ENCODE data around the gene DNASE1L1.

The DNASE1L1 gene, protein sequence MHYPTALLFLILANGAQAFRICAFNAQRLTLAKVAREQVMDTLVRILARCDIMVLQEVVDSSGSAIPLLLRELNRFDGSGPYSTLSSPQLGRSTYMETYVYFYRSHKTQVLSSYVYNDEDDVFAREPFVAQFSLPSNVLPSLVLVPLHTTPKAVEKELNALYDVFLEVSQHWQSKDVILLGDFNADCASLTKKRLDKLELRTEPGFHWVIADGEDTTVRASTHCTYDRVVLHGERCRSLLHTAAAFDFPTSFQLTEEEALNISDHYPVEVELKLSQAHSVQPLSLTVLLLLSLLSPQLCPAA

DNA sequence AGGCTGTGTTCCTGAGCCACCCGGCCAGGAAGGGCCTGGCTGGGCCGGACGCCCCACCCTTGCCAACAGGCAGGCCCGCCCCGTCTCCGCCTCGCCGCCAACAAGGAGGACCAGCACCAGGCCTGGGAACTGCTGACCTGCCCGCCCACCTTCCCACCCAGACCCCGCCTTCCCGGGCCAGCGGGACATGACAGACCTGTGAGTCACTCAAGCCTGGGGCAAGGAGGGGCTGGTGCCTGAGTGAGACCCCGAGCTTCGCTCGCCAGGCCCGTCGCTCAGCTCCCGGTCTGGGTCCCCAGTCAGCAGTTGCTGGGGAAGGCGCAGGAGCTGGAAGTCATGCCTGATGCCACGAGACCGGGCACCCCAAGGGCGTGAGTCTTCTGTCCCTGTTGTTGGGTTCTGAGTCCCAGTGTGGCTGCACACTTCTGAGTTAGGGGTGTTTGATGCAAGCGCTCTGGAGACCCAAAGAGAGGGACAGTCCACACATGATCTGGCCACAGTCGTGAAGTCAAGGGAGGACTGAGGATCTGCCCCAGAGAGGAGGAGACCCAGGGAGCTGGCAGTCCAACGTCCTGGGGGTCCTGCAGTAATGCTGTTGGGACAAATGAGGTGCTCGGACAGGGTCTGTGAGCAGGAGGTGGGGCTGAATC, at the start of gene DNASE1L1:
Gene DNASE1L1, minus strand, starts transcription at position 33 of the 650 bp plus-strand sequence. CDS start 3,686 bp downstream, outside the sequence.
- ATAC-seq: no peak

DNA sequence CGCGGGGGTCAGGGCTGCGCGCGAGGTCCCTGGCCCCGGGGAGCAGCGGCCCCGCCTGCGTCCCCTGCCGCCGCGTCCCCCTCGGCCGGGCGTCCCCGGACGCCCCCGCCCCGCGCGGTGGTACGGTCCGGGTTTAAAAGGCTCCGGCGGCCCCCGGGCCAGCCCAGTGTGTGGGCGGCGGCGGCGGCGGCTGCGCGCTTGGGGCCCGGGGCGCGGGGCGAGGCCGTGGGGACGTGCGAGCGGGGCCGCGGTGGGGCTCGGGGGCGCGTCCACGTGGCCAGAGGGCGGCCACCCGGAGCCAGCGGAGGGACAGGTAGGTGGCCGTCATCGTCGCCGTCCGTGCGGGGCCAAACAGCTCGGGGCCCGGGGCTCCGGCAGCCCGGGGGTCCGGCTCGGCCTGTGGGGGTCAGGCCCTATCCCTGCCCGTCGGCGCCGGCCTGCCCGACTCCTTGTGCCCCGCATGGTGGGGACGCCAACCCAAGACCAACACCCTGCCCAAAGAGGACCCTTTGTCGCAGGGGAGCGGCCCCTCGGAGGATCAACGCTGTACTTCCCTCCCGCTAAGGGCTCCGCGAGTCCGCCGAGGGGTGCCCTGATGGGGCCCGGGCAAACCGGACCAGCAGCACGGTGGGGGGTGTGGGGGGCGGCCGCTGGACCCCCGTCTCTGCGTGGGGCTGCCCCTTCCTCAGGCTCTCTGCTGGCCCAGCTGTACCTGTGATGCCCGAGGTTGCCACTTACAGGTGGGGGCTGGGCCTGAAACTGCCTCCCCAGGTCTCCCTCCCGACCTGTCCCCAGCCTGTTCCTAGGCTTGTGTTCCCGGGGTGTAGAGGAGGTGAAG, 49.3 kb upstream of the DNASE1L1 start, which contains the start of gene PLXNA3:
Gene PLXNA3, plus strand, starts transcription at position 166 of the 838 bp plus-strand sequence. CDS start 1,903 bp downstream, outside the sequence.
- ATAC-seq: peak; percentile 81

DNA sequence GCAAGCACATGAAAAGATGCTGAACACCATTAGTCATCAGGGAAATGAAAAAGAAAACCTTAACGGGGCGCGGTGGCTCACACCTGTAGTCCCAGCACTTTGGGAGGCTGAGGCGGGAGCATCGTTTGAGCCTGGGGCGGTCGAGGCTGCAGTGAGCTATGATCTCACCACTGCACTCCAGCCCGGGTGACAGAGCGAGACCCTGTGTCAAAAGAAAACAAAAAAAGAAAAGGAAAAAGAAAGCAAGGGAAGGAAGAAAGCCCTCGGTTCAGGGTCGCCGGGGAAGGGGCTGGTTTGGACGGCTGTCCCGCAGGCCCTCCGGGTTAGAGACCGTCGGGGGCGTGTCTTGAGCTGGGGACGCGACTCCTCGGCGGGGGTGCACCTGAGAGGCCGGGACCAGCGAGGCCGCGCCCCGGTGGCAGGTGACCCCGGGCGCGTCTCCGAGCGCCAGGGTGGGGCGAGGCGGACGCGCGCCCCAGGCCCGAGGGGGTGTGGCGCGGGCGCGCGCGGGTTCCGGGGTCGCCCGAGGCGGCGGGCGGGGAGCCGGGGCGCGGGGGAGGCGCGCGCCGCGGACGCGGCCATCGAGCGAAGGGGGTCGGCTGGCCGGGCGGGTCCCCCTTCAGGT, 48.5 kb upstream of the DNASE1L1 start:
- peak; percentile 56 to 67 for ATAC-seq

DNA sequence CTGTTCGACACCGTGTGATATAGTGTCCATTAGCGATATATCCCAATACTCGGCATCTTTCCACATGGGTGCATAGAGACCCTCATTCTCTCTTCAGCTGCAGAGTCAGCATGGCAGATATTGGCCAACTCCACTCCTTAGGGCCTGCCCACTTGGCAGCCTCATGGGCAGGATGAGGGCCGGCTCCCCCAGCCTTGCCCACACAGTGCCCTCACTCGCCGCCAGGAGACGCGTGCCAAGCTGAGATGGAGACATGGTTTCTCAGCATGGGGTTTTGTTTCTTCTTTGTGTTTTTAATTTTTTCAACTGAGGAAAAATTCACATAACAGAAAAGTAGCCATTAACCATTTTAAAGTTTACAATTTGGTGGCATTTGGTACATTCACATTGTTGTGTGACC, 43.8 kb upstream of the DNASE1L1 start:
- ATAC-seq: no peak

DNA sequence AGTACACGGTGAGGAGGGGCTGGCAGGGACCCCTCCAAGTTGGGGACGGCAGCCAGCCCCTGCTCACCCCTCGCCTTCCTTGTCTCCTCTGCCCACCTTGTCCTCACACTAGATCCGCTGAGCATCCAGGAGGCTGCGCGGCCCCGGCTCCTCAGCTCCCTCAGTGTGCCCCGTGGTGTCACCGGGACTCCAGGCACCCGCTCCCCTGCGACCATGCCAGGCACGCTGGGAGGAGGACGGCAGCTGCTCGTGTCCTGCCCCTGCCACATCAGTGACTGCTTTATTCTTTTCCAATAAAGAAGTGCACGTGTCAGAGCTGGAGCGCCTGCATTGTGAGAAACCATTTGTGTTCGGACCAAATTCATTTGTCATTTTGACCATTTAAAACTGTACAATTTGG, 41.3 kb upstream of the DNASE1L1 start:
- no peak for ATAC-seq

DNA sequence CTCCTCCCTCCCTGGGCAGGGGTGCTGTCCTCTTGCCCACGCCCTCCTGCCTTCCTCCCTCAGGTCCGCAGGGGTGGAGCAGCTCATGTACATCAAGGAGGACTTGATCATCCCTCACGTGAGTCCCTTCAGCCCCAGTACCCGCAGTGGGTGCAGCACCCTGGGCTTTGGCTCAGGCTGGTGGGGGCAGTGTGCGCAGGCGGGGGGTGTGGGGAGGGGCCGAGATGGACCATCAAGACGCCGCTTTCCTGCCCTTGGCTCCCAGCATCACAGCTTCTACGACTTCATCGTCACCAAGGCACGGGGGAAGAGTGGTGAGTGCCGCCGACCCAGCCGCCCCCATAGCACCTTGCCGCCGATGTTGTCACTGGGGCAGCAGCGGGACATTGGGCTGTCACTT, 40.6 kb upstream of the DNASE1L1 start:
- no peak for ATAC-seq

DNA sequence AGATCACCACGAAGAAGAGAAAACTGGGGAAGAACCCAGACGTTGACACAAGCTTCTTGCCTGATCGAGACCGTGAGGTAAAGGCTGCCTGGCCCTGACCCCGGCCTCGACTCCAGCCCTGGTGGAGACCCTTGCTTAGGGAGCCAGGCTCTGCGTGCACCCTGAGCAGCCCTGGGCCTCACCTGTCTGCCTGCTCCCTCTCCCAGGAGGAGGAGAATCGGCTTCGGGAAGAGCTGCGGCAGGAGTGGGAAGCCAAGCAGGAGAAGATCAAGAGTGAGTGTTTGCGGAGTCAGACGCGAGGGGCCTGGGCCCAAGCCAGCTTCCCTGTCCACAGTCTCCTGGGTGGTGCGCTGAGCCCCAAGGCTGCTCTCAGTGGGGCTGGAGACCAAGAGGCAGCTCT, 39.4 kb upstream of the DNASE1L1 start:
- ATAC-seq: no peak

DNA sequence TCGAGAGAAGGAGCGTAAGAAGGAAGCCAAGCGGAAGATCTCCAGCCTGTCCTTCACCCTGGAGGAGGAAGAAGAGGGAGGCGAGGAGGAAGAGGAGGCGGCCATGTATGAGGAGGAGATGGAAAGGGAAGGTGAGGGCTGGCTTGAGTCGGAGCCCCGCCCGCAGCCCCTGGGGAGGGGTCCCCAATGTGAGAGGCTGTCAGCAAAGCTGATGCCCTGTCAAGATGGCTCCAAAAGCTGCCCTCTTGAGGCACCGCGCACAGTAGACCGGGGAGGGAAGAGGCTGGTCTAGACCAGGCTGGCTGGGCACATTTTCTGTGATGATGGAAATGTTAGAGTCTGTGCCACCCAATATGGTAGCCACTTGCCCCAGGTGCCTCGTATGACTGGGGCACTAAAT, 37.4 kb upstream of the DNASE1L1 start:
- no peak for ATAC-seq

DNA sequence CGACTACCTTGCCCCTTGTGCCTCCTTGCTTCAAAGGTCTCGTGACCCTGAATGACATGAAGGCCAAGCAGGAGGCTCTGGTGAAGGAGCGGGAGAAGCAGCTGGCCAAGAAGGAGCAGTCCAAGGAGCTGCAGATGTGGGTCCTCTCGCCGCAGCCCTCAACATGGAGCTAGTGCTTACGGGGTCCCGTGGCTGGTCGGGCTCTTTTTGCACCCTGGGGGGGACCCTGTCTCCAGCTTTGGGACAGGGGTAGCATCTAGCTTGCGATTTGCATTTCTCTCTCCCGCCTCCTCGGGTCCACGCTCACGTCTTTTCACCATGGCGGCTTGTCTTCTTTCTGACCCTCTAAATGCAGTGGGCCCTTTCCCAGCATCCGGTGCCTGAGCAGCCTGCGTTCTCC, 36.7 kb upstream of the DNASE1L1 start:
- ATAC-seq: no peak

DNA sequence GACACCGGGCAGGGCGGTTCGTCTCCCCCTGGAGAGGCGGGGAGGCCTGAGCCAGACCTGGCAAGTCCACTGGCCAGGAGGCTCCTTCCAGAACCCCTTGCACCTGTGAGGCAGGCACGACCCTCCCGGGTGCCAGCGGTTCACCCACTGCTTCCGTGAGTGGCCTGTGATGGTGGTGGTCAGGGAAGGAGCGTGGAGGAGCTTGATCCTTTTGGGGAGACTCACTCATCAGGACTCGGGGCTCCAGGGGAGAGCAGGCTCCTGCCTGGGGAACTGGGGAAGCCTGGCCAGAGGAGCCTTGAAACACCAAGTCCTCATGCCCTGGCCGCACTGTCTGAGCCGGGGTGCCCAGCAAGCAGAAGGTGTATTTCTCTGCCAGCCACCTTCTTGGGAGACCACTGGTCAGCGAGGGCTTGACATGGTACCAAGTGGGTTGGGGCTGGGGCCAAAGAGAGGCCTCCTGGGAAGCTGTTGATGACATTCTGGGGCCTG, 35.7 kb upstream of the DNASE1L1 start:
- ATAC-seq: no peak

DNA sequence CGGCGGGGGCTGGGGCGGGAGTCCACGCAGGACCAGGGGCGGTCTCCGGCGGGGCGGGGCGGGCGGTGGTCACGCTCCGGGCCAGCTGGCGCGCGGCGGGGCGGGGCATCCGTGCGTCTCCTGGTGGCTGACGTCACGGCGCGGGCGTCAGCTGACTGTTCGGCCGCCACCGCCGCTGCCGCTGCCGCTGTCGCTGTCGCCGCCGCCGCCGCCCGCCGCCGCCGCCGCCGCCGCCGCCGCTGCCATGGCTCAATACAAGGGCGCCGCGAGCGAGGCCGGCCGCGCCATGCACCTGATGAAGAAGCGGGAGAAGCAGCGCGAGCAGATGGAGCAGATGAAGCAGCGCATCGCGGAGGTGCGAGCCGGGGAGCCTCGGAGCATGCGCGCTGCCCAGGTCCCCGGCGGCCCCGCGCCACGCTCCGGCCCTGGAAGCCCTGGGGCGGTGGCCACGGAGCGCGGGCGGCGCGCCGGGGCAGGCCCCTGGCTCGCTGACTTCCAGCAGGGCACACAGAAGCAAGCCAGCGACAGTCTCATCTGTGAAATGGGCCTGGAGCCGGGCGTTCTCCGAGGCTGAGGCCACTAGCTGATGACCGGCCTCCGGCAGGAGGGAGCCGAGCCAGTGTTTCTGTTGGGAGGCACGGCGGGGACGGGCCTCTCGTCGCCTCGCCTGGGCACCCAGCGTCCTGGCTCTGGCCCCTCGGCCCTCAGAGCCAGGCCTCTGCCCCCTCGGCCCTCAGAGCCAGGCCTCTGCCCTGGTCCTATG, 35.1 kb upstream of the DNASE1L1 start, which contains the start of gene FAM50A:
Gene FAM50A, plus strand, starts transcription at position 150 of the 763 bp plus-strand sequence. Its CDS starts 95 bp downstream, at position 245.
- ATAC-seq: peak; percentile 83 to 90

DNA sequence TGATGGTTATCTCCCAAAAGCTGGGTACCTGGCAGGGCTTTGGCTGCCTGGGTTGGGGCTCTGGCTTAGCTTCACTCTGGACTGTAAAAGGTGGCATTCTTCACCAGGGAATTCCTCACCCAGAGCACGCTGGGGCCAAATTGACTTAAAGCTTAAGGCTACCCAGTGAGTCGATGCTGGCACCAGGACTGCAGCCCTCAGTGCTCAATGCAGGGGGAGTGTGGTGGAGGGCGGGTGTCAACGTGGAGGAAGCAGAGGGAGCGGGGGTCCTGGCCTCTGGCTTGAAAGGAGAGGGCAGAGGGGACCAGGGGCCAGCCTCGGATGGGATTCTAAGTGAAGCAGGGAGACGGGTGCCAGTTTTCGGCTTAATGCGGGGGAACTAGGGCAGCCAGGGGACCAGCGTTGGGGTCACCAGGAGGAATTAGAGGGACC, 34.4 kb upstream of the DNASE1L1 start:
- ATAC-seq: peak in 1 of 2 donors; percentile 12

DNA sequence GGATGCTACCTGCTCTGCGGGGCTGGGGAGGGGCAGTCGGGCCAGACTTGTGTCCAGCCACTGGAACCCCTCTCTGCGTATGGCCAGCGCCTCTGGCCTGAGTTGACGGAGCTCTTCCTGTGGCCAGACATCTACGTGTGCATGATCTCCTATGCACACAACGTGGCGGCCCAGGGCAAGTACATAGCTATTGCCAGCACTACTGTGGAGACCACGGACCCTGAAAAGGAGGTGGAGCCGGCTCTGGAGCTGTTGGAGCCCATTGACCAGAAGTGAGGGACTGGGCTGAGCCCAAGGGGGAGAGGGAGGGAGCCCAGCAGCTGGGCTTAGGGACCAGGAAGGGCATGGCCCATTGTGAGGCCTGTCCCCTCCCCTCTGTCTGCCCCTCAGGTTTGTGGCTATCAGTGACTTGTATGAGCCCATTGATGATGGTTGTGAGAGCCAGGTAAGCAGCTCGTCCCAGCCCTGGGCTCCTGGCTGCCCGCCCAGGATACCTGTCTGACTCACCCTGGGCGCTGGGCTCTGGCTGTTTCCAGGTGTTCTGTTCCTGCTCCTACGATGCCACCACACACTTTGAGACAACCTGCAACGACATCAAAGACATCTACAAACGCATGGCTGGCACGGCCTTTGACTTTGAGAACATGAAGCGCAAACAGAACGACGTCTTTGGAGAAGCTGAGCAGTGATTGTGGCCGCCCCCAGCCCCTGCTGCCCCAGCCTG, 33.1 kb upstream of the DNASE1L1 start:
- no peak for ATAC-seq

DNA sequence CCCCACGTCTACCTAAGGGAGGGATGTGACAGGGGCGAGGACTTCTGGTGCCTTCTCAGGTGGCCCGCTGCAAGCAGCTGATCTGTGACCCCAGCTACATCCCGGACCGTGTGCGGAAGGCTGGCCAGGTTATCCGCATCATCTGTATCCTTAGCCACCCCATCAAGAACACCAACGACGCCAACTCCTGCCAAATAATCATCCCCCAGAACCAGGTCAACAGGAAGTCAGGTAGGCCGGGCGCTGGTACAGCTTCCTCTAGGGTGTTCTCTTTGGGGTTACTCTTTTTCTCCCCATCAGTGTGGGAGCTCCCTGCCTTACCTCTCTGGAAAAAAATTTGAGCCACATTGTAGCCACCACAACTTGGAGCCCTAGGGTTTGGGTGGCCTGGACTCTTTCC, 32.5 kb upstream of the DNASE1L1 start:
- no peak for ATAC-seq

DNA sequence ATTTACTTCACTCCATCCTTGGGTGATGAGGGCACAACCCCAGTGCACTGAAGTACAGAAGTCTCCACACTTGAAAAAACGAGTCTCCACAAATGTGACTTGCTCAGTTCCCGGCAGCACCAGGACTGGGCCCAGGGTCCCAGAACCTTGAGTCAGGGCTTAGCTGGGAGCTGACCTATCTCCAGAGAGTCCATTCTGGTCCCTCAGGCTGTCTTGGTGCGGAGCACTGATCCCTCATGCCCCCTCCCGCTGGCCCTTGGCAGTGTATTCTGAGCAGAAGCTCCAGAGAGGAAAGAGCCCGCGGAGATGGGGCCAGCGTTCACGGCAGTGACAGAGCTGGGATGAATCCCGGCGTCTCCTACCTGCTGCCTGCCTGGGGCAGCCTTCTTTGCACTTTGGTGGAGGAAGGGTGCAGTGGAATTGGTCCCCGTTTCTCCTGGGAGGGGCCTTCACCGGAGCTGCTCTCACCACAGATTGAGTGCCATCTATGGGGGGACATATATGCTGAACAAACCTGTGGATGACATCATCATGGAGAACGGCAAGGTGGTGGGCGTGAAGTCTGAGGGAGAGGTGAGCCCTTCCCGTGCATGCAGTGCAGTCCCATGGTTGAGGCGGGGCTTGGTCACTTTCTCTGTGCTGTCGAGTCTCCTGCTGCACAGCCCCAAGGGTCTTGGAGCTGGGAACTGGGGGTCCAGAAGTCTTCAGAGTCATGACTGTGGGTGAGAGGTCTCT, 31.7 kb upstream of the DNASE1L1 start:
- no peak for ATAC-seq

DNA sequence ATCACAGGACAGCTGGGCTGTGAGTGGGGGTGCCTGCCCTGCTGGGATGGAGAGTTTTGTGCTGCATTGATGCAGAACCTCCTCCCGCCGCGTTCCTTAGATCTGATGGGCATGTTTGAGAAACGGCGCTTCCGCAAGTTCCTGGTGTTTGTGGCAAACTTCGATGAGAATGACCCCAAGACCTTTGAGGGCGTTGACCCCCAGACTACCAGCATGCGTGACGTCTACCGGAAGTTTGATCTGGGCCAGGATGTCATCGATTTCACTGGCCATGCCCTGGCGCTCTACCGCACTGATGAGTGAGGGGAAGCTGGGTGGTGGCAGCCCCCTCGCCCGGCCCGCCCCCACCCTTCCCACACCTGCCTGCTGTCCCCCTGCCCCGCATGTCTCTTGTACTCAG, 30.8 kb upstream of the DNASE1L1 start:
- ATAC-seq: no peak

DNA sequence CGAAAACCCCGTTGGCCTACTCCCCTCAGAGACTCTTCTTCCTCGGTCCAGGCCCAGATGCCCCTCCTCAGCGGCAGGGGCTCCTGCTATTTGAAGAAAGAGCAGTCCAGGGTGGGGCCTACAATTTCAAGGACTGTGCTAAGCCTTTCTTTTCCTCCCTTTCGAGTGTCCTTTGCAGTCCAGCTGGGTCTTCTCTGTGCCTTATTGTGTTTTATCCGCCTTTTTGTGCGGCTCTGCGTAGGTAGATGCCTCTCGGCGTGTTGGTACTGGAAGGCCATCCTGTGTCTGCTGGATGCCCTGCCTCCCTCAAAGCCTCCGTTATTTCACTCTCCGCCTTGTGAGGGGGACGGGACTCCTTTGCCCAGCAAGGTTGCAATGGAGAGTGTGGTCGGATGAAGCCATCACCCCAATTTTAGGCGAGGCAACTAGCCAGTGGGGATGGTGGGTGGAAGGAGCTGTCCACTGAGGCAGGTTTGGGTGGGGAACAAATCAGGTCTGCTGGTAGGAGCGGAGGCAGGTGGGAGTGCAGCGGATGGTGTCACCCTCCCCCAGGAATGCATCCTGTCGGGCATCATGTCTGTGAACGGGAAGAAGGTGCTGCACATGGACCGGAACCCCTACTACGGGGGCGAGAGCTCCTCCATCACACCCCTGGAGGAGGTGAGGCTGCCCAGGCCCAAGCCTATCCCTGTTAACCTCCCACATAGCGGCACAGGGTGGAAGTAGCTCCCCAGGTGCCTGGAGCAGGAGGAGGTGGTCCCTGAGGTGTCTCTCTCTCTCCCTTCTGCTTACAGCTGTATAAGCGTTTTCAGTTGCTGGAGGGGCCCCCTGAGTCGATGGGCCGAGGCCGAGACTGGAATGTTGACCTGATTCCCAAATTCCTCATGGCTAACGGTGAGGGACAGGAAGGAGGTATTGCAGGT, 29.2 kb upstream of the DNASE1L1 start:
- no peak for ATAC-seq

DNA sequence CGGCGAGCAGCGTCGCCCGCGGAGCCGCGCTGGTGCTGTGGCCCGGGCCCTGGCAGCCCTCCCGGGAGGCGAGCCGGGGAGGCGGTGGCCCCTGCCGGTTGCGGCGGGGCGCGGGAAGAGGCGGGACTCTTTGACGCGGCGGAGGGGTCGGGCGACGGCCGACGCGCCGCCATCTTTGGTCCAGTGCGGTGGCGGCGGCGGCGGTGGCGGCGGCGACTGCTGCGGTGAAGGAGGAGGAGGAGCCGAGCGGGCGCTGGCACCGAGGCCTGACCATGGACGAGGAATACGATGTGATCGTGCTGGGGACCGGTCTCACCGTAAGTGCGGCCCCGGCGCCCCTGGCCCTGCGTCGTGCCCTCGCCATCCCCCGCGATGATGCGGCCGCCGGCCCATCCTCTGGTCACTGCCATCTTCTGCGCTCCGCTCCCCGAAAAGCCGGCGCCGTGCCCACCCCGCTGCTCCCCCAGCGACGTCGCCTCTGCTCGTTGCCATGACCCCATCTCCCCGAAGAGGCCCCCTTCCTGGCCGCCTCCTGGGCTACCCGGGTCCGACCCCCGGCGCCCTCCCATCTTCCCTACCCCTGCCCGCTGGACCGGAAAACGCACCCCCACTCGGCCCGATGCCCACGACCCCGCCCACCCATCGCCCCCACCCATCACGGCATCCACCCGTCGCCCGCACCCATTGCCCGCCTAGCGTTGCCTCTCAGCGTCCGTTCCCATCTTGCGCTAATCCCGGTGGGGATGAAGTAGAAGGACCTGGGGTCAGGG, 28.1 kb upstream of the DNASE1L1 start, which contains the start of gene GDI1:
Gene GDI1, plus strand, starts transcription at position 172 of the 770 bp plus-strand sequence. Its CDS starts 101 bp downstream, at position 273.
- ATAC-seq: peak; percentile 50 to 56

Data from activated CD4-positive, CD25-positive, alpha-beta regulatory T cell treated with anti-CD3 and anti-CD28 coated beads, Interleukin-2, amount 50 U/mL, for 24 hours (primary cell).